Activated CD4-positive, alpha-beta T cell treated with anti-CD3 and anti-CD28 coated beads for 36 hours (primary cell): ENCODE results near the gene CCNI. TPM values are rescaled to one million over a fixed set of nuclear protein-coding genes. Genes with fewer than 3 reads are reported as not detected.
"Not testable (repeated sequence)": the region's sequence is repeated elsewhere in the genome, so short reads cannot be mapped to it uniquely, and the experiment has no call there.

Source experiments
- ATAC-seq: fragments of 200-7000 bp; cut with Tn5 transposase; one replicate; pipeline ENCODE4 v1.10.0; 2021; ENCODE audit warnings: mild to moderate bottlenecking, moderate library complexity
- CTCF ChIA-PET: fragments of 350-600 bp; sonication (Branson Sonifier 250); formaldehyde crosslinking; loops from one replicate; lab custom pipeline; 2021; ENCODE audit warnings: antibody characterized with exemption; lab: Charles Lee
- POLR2A ChIA-PET: fragments of 350-600 bp; sonication (Branson Sonifier 250); formaldehyde crosslinking; loops from one replicate; lab custom pipeline; 2021; ENCODE audit warnings: antibody characterized with exemption, inconsistent platforms; lab: Charles Lee
- DNase-seq: peaks from one replicate; pipeline ENCODE4 v3.0.0-alpha.2; 2020
- H3K27ac Mint-ChIP-seq: one replicate; pipeline ENCODE4 v1.8.0; 2021; ENCODE audit warnings: mixed read lengths
- H3K27me3 Mint-ChIP-seq: one replicate; pipeline ENCODE4 v1.8.0; 2021; ENCODE audit warnings: mixed read lengths
- H3K36me3 Mint-ChIP-seq: one replicate; pipeline ENCODE4 v1.8.0; 2021; ENCODE audit warnings: low read depth, mixed read lengths
- H3K4me1 Mint-ChIP-seq: one replicate; pipeline ENCODE4 v1.8.0; 2021; ENCODE audit warnings: mixed read lengths
- H3K4me3 Mint-ChIP-seq: one replicate; pipeline ENCODE4 v1.8.0; 2021; ENCODE audit warnings: mild to moderate bottlenecking, moderate library complexity, mixed read lengths
- H3K9me3 Mint-ChIP-seq: one replicate; pipeline ENCODE4 v1.8.0; 2021; ENCODE audit warnings: low read depth, mixed read lengths
- intact Hi-C, 2 experiments: fragments of 100-400 bp; cut with DNase I in 1 of 2; cut with micrococcal nuclease in 1 of 2; formaldehyde crosslinking; loops; one replicate each; pipeline versions ENCODE4 v1.14.2 to v1.15.1; 2022 to 2024; cut with DNase I, micrococcal nuclease
- total RNA-seq, 2 experiments: library from RNA; stranded (reverse); gene quantifications; one replicate each; pipeline ENCODE4 v1.2.3, GENCODE V29; 2021

CCNI gene
- total RNA-seq, 2 experiments from 2014 or later: 226 to 230 TPM

DNA sequence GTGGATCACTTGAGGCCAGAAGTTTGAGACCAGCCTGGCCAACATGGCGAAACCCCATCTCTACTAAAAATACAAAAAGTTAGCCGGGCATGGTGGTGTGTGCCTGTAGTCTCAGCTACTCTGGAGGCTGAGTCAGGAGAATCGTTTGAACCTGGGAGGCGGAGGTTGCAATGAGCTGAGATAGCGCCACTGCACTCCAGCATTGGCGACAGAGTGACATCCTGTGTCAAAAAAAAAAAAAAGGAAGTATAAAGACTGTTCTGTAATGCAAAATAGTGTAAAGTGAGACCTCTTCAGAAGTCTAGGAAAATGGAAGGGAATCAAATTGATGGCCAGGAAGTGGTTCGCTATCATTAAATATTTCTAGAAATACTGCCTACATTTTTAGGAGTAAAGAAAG lies 5.0 kb upstream of the CCNI start:
- H3K27me3 Mint-ChIP-seq, POLR2A ChIA-PET, intact Hi-C loops, H3K36me3 Mint-ChIP-seq, ATAC-seq, H3K4me3 Mint-ChIP-seq, H3K9me3 Mint-ChIP-seq: not testable (repeated sequence)
- peak; percentile 53 for DNase-seq
- CTCF ChIA-PET: interaction anchor here (0.8 to 1.4 kb wide), 3 partner anchors 15 to 232 kb away, joined by 3 to 6 read pairs (median 4); no protein-coding TSS in a partner anchor
- Mint-ChIP-seq H3K27ac (peak overlapping the region; percentile 25), H3K4me1 (peaks cover 35% of the 10 kb centered on the region)

DNA sequence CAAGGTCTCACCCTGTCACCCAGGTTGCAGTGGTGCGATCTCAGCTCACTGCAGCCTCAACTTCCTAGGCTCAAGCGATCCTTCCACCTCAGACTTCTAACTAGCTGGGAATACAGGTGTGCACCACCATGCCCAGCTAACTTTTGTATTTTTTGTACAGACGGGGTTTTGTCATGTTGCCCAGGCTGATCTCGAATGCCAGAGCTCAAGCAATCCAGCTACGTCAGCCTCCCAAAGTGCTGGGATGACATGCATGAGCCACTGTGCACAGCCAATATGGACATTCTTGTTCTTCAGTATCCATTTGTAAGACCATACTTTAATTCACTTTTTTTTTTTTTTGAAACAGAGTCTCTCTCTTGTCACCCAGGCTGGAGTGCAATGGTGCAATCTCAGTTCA lies 3.5 kb upstream of the CCNI start:
- peaks cover 35% of the 10 kb centered on the region for H3K4me1 Mint-ChIP-seq
- ChIA-PET POLR2A (no interaction called here), CTCF (interaction anchor here (0.9 to 3.0 kb wide), 3 partner anchors 9 to 124 kb away, joined by 3 to 12 read pairs (median 3); no protein-coding TSS in a partner anchor)
- H3K36me3 Mint-ChIP-seq: peaks cover 3% of the 10 kb centered on the region
- intact Hi-C loops: loop anchor here (5.0 to 10.0 kb wide), 7 partner anchors 116 to 1357 kb away; partner anchors contain the start of genes MRPL1 (in 1 of the 2), SCARB2 (in 1 of the 2) and USO1 (in 1 of the 2)
- no peaks in the 10 kb centered on the region for H3K9me3 Mint-ChIP-seq
- H3K27me3 Mint-ChIP-seq: no peaks in the 10 kb centered on the region
- no peak overlapping the region for H3K4me3 Mint-ChIP-seq
- no peak overlapping the region for H3K27ac Mint-ChIP-seq
- no peak for DNase-seq
- no peak for ATAC-seq

DNA sequence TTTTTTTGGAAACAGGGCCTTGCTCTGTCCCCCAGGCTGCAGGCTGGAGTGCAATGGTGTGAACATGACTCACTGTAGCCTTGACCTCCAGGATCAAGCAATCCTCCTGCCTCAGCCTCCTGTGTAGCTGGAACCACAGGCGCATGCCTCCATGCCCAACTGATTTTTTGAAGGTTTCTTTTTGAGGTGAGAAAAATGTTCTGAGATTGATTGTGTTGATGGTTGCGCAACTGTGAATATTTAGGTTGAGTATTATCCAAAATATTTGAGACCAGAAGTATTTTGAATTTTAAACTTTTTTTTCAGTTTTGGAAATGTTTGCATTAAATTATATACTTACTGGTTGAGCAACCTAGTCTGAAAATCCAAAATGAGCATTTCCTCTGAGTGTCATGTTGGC lies 2.6 kb upstream of the CCNI start:
- POLR2A ChIA-PET: no interaction called here
- peaks cover 3% of the 10 kb centered on the region for H3K36me3 Mint-ChIP-seq
- peaks cover 35% of the 10 kb centered on the region for H3K4me1 Mint-ChIP-seq
- intact Hi-C loops: loop anchor here (5.0 to 10.0 kb wide), 7 partner anchors 116 to 1356 kb away; partner anchors contain the start of genes MRPL1 (in 1 of the 2), SCARB2 (in 1 of the 2) and USO1 (in 1 of the 2)
- ATAC-seq (no peak), DNase-seq (no peak)
- no peak overlapping the region for H3K4me3 Mint-ChIP-seq
- CTCF ChIA-PET: interaction anchor here (1.3 to 3.0 kb wide), 3 partner anchors 10 to 125 kb away, joined by 3 to 12 read pairs (median 5); no protein-coding TSS in a partner anchor
- no peak overlapping the region for H3K27ac Mint-ChIP-seq
- H3K9me3 Mint-ChIP-seq: no peaks in the 10 kb centered on the region
- no peaks in the 10 kb centered on the region for H3K27me3 Mint-ChIP-seq

DNA sequence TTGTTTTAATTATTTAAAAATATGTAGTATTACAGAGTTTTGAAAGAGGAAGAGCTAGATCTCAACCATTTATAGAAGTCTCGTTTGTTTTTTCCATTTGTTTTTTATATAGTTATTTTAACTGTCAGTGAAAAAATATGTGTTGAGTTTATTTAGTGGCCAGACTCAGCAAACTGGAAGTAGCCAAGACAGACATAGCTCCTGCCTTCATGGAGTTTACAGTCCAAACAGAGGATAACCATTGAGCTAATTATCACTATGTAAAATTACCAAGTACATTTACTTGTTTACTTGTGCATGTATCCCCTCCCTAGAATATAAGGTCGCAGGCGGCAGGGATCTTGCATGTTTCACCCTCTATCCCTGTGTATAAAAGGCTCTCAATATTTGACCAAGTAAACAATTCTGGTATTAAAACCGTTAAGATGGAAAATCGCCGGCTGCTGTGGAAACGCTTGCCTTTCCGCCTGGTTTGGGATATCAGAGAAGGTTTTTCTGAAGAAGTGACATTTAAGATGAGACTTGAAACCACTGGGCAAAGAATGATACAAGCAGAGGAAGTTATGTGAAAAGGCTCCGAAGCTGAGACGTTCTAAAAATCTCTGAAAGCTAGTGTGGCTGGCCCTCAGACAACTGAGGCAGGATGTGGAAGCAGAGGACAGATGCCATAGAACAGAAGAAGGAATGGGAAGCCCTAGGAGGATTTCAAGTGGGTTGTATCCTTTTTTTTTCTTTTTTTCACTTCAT lies 1.3 kb upstream of the CCNI start:
- peaks cover 40% of the 10 kb centered on the region for H3K4me1 Mint-ChIP-seq
- CTCF ChIA-PET: interaction anchor here (1.0 to 3.0 kb wide), 6 partner anchors 12 to 127 kb away, joined by 3 to 12 read pairs (median 4); partner anchors contain the start of gene CCNG2
- H3K27me3 Mint-ChIP-seq: no peaks in the 10 kb centered on the region
- intact Hi-C loops: loop anchor here (1.0 to 10.0 kb wide), 14 partner anchors 46 to 1355 kb away; partner anchors contain the start of genes MRPL1 (in 2 of the 2), SCARB2 (in 1 of the 2), SEPTIN11 (in 1 of the 2) and USO1 (in 1 of the 2)
- H3K27ac Mint-ChIP-seq: peak overlapping the region; percentile 99
- ATAC-seq: no peak
- no peaks in the 10 kb centered on the region for H3K9me3 Mint-ChIP-seq
- H3K4me3 Mint-ChIP-seq: no peak overlapping the region
- POLR2A ChIA-PET: no interaction called here
- DNase-seq: peak; percentile 20
- H3K36me3 Mint-ChIP-seq: peaks cover 3% of the 10 kb centered on the region

DNA sequence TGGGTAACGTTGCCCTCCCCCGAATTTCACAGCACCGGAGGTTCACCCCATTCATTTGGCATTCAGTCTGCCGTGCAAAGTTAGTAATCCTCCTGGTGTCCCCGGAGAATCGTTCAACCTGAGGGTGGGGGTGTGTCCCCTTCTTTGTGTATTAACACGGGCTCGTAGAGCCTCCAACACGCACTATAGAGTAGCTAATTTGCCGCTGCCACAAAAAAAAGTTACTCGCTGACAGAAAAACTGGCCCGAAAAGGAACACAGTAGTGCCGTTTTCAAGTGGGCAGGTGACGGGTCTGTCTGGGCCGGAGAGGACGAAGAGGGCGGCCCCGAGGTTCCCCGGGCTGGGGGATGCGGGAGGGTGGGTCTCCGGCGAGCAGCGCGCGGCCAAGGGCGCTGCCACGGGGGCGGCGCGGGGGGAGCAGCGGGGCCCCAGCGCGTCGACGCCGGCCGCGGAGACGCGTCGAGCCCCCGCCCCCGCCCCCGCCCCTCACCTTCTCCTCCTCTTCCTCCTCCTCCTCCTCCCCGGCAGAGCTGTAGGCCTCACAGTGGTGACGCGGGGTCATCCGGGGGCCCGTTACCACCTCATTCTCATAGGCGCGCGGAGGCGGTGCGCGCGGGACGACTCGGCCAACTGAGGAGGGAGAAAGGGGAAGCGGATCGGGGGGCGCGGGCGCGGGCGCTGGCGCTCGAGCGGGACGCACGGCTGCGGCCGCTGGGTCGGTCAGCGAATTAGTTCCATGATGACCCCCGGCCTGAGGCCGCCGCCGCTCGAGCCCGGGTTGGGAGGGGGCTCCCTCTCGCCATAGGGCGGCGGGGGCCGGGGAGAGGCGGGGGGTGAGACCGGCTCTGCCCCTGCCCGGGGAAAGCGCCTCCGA lies 571 bp downstream of the CCNI start:
- intact Hi-C loops: loop anchor here (1.0 to 10.0 kb wide), 8 partner anchors 120 to 1353 kb away; partner anchors contain the start of genes MRPL1 (in 1 of the 2), NUP54 (in 1 of the 2), SCARB2 (in 1 of the 2) and USO1 (in 1 of the 2)
- ATAC-seq (peak; percentile 62), DNase-seq (peak; percentile 88)
- POLR2A ChIA-PET: interaction anchor here (0.7 kb wide), 1 partner anchor 31 kb away, joined by 3 read pairs; no protein-coding TSS in a partner anchor
- H3K9me3 Mint-ChIP-seq: no peaks in the 10 kb centered on the region
- H3K27ac Mint-ChIP-seq: peak overlapping the region; percentile 99
- H3K4me3 Mint-ChIP-seq: no peak overlapping the region
- no peaks in the 10 kb centered on the region for H3K27me3 Mint-ChIP-seq
- CTCF ChIA-PET: no interaction called here
- H3K36me3 Mint-ChIP-seq: peaks cover 8% of the 10 kb centered on the region
- peaks cover 47% of the 10 kb centered on the region for H3K4me1 Mint-ChIP-seq

DNA sequence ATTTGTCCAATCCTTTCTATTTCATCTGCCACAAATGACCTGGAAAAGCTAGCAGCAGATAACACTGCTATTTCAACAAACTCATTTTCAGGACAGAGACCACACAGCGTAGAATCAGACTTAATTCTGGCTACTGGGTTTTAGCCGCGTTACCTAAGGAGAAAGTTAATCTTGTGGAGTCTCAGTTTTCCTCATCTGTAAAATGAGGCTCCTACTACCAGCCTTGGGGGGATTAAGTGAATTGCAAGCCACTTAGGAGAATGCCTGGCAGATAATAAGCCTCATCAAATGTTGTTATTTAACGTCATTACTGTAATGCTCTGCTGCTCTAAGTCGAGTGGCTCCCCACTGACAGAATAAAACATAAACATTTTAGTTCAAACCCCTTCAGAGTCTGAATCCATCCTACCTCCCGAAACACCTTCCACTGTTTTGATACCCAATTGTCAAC lies 1.4 kb downstream of the CCNI start:
- DNase-seq: no peak
- intact Hi-C loops: loop anchor here in 1 of 2 experiments (10.0 kb wide), 1 partner anchor 120 kb away; no protein-coding TSS in a partner anchor
- peaks cover 16% of the 10 kb centered on the region for H3K36me3 Mint-ChIP-seq
- no peak overlapping the region for H3K27ac Mint-ChIP-seq
- POLR2A ChIA-PET: no interaction called here
- H3K9me3 Mint-ChIP-seq: no peaks in the 10 kb centered on the region
- H3K4me3 Mint-ChIP-seq: no peak overlapping the region
- CTCF ChIA-PET: interaction anchor here (1.8 kb wide), 1 partner anchor 83 kb away, joined by 3 read pairs; no protein-coding TSS in a partner anchor
- no peak for ATAC-seq
- H3K4me1 Mint-ChIP-seq: peaks cover 54% of the 10 kb centered on the region
- no peaks in the 10 kb centered on the region for H3K27me3 Mint-ChIP-seq

DNA sequence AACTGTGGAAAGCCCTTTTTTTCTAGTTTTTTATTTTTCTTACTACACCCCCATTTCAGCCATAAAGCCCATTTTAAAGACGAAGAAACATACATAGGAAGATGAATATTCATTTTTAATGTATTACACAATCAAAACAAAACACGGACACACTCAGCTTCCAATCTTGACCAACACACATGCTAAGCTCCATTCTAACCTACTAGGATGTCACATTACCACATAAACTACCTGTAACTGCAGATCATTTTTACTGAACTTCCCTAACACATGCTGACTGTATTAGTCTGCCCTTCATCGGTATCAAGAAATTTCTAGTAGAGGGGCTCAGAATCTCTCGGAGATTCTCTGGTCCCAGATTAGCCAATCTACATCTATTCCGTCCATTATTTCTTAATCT lies 1.8 kb downstream of the CCNI start:
- no peak for ATAC-seq
- ChIA-PET CTCF (interaction anchor here (0.9 to 1.8 kb wide), 4 partner anchors 9 to 130 kb away, joined by 3 to 6 read pairs (median 3); no protein-coding TSS in a partner anchor), POLR2A (interaction anchor here (0.7 to 1.6 kb wide), 2 partner anchors 124 to 129 kb away, joined by 3 read pairs; no protein-coding TSS in a partner anchor)
- no peaks in the 10 kb centered on the region for H3K27me3 Mint-ChIP-seq
- H3K4me3 Mint-ChIP-seq: no peak overlapping the region
- peaks cover 53% of the 10 kb centered on the region for H3K4me1 Mint-ChIP-seq
- H3K36me3 Mint-ChIP-seq: peaks cover 16% of the 10 kb centered on the region
- no peak for DNase-seq
- no peaks in the 10 kb centered on the region for H3K9me3 Mint-ChIP-seq
- H3K27ac Mint-ChIP-seq: no peak overlapping the region
- intact Hi-C loops: loop anchor here in 1 of 2 experiments (10.0 kb wide), 1 partner anchor 121 kb away; no protein-coding TSS in a partner anchor

DNA sequence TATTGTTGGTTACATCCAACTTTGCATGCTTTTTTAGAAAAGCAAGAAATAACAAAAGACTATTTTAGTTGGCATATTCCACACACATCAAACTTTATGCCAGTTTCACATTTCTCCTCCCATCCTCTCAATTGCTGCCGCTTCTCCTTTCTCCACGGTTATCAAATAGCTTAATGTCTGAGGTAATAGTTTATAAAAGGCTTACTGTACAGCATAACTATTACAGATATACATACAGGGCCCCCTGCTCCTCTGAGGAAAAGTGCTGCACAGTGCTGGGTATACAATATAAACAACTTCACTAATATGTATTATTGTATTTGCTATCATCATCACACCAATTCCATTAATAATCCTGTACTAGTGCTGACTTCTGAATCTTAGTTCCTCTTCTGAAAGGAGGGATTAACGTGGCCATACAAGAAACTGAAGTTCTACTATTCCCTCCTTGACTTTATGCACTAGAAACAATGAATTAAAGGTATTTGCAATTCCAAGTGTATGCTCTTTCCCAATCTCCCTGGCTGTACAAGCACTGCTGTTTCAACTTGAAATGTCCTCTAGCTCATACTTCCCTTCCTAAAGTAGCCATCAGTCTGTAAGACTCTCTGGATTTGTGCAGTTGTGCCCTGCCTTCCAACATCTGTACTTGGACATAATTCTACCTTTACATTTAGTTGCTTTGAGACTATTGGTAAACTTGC lies 2.5 kb downstream of the CCNI start:
- intact Hi-C loops: loop anchor here in 1 of 2 experiments (10.0 kb wide), 1 partner anchor 122 kb away; no protein-coding TSS in a partner anchor
- no peak for DNase-seq

DNA sequence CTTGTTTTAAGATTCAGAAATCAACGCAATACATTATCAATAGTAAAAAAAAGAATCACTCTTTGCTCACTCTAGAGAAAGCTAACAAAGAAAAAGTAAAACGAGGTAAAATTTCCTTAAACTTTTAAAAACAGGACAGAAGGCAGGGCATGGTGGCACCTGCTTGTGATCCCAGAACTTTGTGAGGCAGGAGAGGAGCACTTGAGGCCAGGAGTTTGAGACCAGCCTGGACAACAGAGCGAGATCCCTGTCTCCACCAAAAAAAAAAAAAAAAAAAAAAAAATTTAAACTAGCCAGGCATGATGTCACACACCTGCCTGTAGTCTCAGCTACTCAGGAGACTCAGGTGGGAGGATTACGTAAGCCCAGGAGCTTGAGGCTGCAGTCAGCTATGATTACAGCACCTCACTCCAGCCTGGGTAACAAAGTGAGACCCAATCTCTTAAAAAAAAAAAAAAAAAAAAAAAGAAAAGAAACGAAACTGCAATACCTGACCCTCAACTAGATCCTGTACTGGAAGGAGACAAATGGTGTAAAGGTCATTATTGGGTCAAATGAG lies 3.5 kb downstream of the CCNI start:
- Mint-ChIP-seq H3K36me3 (peaks cover 17% of the 10 kb centered on the region), H3K9me3 (no peaks in the 10 kb centered on the region), H3K4me1 (peaks cover 49% of the 10 kb centered on the region), H3K27me3 (no peaks in the 10 kb centered on the region), H3K4me3 (no peak overlapping the region), H3K27ac (no peak overlapping the region)
- intact Hi-C loops: loop anchor here in 1 of 2 experiments (10.0 kb wide), 1 partner anchor 123 kb away; no protein-coding TSS in a partner anchor
- ATAC-seq (no peak), DNase-seq (peak; percentile 57)
- ChIA-PET CTCF (interaction anchor here (0.8 to 1.3 kb wide), 5 partner anchors 13 to 95 kb away, joined by 3 to 7 read pairs (median 4); no protein-coding TSS in a partner anchor), POLR2A (interaction anchor here (1.0 kb wide), 1 partner anchor 16 kb away, joined by 11 read pairs; no protein-coding TSS in a partner anchor)

More for the DNA sequence above, 2.5 kb downstream of the CCNI start:
- ChIA-PET POLR2A (interaction anchor here (0.6 to 1.6 kb wide), 3 partner anchors 75 to 130 kb away, joined by 3 to 4 read pairs (median 3); no protein-coding TSS in a partner anchor), CTCF (interaction anchor here (0.9 to 1.8 kb wide), 4 partner anchors 8 to 130 kb away, joined by 3 to 6 read pairs (median 3); no protein-coding TSS in a partner anchor)
- Mint-ChIP-seq H3K4me3 (no peak overlapping the region), H3K36me3 (peaks cover 17% of the 10 kb centered on the region), H3K4me1 (peaks cover 56% of the 10 kb centered on the region), H3K27ac (no peak overlapping the region), H3K9me3 (no peaks in the 10 kb centered on the region), H3K27me3 (no peaks in the 10 kb centered on the region)
- ATAC-seq: no peak
